Measurements from ENCODE around the gene HSPA4L. TPM values are rescaled to one million over a fixed set of nuclear protein-coding genes. Genes with fewer than 3 reads are reported as not detected.
A peak's percentile ranks its signal among the peaks of the same experiment; 100 is the strongest.

Gene HSPA4L
- under 1 TPM; 0.02 to 0.27 TPM for total RNA-seq

DNA sequence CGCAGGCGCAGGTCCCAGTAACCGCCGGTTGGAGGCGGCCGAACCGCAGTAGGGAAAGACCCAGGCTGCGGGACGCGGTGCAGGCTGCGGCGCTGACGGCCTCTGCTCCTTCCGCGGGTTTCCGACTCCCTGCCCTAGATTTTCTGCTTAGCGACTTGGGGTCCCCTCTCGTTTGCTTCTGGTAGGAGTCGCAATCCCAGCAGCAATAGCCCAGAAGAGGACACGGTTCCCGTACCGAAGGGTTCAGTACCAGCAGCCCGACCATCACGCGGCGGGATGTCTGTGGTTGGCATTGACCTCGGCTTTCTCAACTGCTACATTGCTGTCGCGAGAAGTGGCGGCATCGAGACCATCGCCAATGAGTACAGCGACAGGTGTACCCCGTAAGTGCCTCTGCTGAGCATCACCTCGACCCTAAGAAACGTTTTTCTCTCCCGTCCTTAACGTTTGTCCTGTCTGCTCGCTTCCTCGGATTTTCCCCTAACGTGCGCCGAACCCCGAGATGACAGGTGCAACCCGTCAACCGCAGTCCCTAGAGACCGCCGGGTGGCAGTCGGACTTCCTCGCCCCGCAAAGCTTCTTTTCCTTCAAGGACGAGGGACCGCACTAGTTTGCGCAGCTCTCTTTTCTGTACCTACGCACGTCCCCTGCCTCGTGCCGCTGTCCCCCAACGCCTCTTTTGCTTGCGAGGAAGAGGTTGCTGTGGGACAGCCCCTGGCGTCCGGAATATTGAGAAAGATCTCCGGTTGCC lies at the start of gene HSPA4L:
Gene HSPA4L (plus strand): TSS at position 48 of the 751 bp plus-strand sequence. CDS start 229 bp downstream, at position 277.
- Mint-ChIP-seq H3K36me3 (ENCODE audit: low read depth) (no peaks in the 10 kb centered on the region), H3K9me3 (no peaks in the 10 kb centered on the region), H3K4me1 (peaks cover 19% of the 10 kb centered on the region), H3K4me3 (peak within 1 kb of the TSS; percentile 78), H3K27me3 (peaks cover 69% of the 10 kb centered on the region), H3K27ac (peak within 1 kb of the TSS; percentile 74)
- ChIA-PET POLR2A (no interaction called here), CTCF (interaction anchor here (0.6 kb wide), 2 partner anchors 183 to 321 kb away, joined by 3 to 5 read pairs; no protein-coding TSS in a partner anchor)
- DNase-seq, result peak; percentile 41

DNA sequence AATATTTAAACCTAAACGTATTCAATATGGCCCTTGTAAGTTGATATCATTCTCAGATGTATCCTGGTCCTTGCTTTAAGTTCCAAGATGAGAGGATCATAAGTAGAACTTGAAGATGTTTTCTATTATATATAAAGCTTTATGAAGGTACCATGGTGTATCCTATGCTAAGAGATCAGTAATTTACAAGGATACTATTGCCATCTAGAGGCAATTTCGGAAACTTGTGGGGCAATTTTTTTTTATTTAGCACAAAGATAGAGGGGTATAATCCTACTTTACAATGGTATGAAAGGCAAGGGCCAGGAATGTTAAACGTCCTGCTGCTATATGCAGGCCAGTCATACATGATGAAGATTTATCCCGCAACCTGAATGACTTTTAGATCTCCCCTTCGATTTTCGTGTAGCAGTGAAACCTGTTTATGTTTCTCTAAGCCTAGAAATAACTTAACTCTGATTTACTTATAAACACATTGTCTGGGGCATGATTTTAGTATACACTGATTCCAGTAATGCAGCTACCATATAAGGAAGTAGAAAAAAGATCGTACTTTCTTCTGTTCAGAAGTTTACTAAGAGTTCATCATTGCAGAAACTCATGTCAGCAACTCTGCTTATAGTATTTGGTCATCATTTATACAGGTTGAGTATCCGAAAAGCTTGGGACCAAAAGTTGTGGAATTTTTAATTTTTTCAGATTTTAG lies 49.3 kb upstream of the HSPA4L start:
- Mint-ChIP-seq H3K36me3 (ENCODE audit: low read depth) (no peaks in the 10 kb centered on the region), H3K4me1 (no peaks in the 10 kb centered on the region), H3K4me3 (no peak overlapping the region), H3K27me3 (peaks cover 3% of the 10 kb centered on the region), H3K27ac (no peak overlapping the region), H3K9me3 (no peaks in the 10 kb centered on the region)
- POLR2A ChIA-PET, result no interaction called here
- no peak for DNase-seq
- CTCF ChIA-PET, result no interaction called here

DNA sequence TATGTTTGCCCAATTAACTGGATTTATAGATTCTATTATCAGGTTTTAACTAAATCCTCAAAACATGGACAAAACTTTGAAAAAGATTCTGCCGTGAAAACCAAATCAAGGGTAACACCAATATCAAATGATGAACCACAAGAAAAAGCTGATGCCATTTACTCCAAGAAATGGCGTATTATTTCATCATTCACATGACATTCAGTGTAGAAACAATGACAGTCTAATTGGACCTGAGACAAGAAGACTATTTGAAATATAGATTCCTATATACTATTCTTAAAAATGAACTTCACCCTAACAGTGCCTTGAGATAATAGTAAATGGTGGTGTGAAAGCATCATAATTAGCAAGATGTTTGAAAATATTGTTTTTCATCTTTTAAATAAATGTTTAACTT lies 47.1 kb upstream of the HSPA4L start:
- H3K36me3 Mint-ChIP-seq (ENCODE audit: low read depth), result no peaks in the 10 kb centered on the region
- no peak for DNase-seq
- no peaks in the 10 kb centered on the region for H3K4me1 Mint-ChIP-seq
- H3K4me3 Mint-ChIP-seq, result no peak overlapping the region
- H3K27ac Mint-ChIP-seq, result no peak overlapping the region
- H3K9me3 Mint-ChIP-seq, result no peaks in the 10 kb centered on the region
- H3K27me3 Mint-ChIP-seq, result peaks cover 7% of the 10 kb centered on the region
- POLR2A ChIA-PET, result no interaction called here
- CTCF ChIA-PET, result no interaction called here

DNA sequence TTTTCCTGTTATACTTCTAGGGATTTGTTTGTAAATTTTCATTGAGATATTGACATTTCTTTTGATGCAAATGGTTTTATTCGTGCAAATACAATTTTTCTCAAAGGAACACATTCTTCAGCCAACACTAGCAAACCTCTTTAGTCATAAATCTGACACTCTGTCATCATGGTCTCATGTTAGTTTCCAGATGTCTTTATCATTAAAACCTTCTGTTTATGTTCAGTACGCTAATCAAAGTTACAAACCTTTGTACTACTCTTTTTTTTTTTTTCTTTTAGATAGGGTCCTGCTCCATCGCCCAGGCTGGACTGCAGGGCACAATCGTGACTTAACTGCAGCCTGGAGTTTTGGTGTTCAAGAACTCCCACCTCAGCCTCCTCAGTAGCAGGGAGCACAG lies 44.8 kb upstream of the HSPA4L start:
- POLR2A ChIA-PET, result no interaction called here
- H3K27ac Mint-ChIP-seq, result no peak overlapping the region
- CTCF ChIA-PET, result interaction anchor here (0.5 kb wide), 1 partner anchor 29 kb away, joined by 3 read pairs; no protein-coding TSS in a partner anchor
- no peaks in the 10 kb centered on the region for H3K9me3 Mint-ChIP-seq
- H3K4me1 Mint-ChIP-seq, result no peaks in the 10 kb centered on the region
- H3K27me3 Mint-ChIP-seq, result peaks cover 13% of the 10 kb centered on the region
- no peak overlapping the region for H3K4me3 Mint-ChIP-seq
- H3K36me3 Mint-ChIP-seq (ENCODE audit: low read depth), result no peaks in the 10 kb centered on the region
- DNase-seq, result no peak

DNA sequence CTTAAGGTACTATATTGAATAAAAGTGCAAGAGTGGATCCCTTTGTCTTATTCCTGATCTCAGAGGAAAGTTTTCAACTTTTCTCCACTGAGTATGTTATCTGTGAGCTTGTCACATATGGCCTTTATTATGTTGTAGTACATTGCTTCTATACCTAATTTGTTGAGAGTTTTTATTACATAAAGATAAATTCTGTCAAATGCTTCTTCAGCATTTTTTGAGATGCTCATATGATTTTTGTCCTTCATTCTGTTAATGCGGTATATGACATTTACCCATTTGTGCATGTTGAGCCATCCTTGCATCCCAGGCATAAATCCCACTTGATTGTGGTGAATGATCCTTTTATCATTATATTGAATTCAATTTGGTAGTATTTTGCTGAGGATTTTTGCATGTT lies 40.9 kb upstream of the HSPA4L start:
- Mint-ChIP-seq H3K36me3 (ENCODE audit: low read depth) (no peaks in the 10 kb centered on the region), H3K4me1 (no peaks in the 10 kb centered on the region), H3K27ac (no peak overlapping the region), H3K4me3 (no peak overlapping the region), H3K9me3 (no peaks in the 10 kb centered on the region), H3K27me3 (peaks cover 15% of the 10 kb centered on the region)
- DNase-seq, result no peak
- POLR2A ChIA-PET, result no interaction called here
- CTCF ChIA-PET, result no interaction called here

DNA sequence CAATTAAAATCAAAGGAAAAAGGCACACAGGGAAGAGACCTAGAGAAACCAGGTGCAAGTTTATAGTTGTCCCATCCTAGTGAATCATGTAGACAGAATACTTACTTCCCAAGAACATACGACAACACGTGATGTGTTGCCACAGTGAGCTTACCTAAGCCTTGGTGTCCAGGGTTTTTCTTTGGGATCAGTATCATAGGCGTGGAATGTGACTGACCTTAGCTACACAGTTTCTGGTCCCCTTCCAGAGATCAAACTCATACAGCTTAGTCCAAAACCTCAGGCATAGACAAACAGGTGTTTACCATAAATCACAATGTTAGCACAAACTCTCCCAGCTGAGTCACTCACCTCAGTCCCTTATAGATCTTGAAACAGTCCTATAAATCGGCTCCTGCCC lies 34.2 kb upstream of the HSPA4L start:
- peaks cover 10% of the 10 kb centered on the region for H3K27me3 Mint-ChIP-seq
- H3K4me1 Mint-ChIP-seq, result no peaks in the 10 kb centered on the region
- no peaks in the 10 kb centered on the region for H3K36me3 Mint-ChIP-seq (ENCODE audit: low read depth)
- peaks cover 6% of the 10 kb centered on the region for H3K9me3 Mint-ChIP-seq
- no peak for DNase-seq
- POLR2A ChIA-PET, result no interaction called here
- no peak overlapping the region for H3K4me3 Mint-ChIP-seq
- CTCF ChIA-PET, result no interaction called here
- no peak overlapping the region for H3K27ac Mint-ChIP-seq

DNA sequence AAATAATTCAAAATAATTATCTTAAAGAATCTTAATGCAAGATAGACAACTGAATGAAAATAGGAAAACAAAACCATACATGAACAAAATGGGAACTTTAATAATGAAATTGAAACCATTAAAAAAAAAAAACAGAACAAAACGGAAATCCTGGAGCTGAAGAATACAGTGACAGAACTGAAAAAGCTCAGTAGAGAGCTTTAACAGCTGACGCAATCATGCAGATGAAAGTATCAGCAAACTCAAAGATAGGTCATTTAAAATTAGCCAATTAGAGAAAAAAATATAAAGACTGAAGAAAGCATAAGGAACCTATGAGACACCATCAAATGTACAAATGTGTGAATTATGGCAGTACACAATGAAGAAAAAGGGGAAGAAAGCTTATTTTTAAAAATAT lies 33.2 kb upstream of the HSPA4L start:
- CTCF ChIA-PET, result no interaction called here
- peaks cover 14% of the 10 kb centered on the region for H3K27me3 Mint-ChIP-seq
- POLR2A ChIA-PET, result no interaction called here
- H3K4me1 Mint-ChIP-seq, result no peaks in the 10 kb centered on the region
- H3K9me3 Mint-ChIP-seq, result peaks cover 6% of the 10 kb centered on the region
- no peak overlapping the region for H3K4me3 Mint-ChIP-seq
- DNase-seq, result no peak
- H3K27ac Mint-ChIP-seq, result no peak overlapping the region
- H3K36me3 Mint-ChIP-seq (ENCODE audit: low read depth), result no peaks in the 10 kb centered on the region

DNA sequence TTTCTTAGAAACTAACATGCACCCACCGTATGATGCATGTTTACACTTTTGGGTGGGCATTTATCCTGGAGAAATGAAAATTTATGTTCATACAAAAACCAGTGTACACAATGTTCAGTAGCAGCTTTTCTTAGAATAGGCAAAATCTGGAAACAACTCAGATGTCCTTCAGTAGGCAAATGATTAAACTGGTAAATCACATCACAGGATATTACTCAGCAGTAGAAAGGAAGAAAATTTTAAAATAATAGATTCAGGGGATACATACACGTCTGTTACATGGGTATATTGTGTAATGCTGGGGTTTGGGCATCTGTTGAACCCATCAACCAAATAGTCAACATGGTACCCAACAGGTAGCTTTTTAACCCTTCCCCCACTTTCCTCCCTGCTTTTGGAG lies 25.2 kb upstream of the HSPA4L start:
- H3K27ac Mint-ChIP-seq, result no peak overlapping the region
- H3K27me3 Mint-ChIP-seq, result peaks cover 9% of the 10 kb centered on the region
- H3K9me3 Mint-ChIP-seq, result no peaks in the 10 kb centered on the region
- DNase-seq, result no peak
- ChIA-PET CTCF (no interaction called here), POLR2A (no interaction called here)
- H3K4me1 Mint-ChIP-seq, result no peaks in the 10 kb centered on the region
- no peak overlapping the region for H3K4me3 Mint-ChIP-seq
- H3K36me3 Mint-ChIP-seq (ENCODE audit: low read depth), result no peaks in the 10 kb centered on the region

DNA sequence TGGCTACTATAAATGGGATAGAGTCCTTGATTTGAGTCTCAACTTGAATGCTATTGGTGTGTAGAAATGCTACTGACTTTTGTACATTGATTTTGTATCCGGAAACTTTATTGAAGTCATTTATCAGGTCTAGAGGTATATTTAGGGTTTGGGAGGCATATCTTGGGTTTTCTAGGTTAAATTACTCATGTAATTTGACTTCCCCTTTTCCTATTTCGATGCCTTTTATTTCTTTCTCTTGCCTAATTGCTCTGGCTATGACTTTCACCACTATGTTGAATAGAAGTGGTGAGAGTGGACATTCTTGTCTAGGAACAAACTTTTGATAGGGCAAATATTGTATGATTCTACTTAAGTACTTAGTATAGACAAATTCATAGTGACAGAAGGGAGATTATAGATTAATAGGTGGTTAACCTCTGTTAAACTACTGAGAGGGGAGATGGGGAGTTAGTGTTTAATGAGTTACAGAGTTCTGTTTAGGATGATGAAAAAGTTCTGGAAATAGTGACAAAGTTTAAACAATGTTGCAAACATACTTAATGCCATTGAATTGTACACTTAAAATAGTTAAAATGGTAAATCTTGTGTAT lies 22.8 kb upstream of the HSPA4L start:
- CTCF ChIA-PET, result no interaction called here
- no peaks in the 10 kb centered on the region for H3K9me3 Mint-ChIP-seq
- no peaks in the 10 kb centered on the region for H3K36me3 Mint-ChIP-seq (ENCODE audit: low read depth)
- POLR2A ChIA-PET, result no interaction called here
- no peak for DNase-seq
- H3K4me3 Mint-ChIP-seq, result no peak overlapping the region
- peaks cover 4% of the 10 kb centered on the region for H3K27me3 Mint-ChIP-seq
- no peaks in the 10 kb centered on the region for H3K4me1 Mint-ChIP-seq
- H3K27ac Mint-ChIP-seq, result no peak overlapping the region

DNA sequence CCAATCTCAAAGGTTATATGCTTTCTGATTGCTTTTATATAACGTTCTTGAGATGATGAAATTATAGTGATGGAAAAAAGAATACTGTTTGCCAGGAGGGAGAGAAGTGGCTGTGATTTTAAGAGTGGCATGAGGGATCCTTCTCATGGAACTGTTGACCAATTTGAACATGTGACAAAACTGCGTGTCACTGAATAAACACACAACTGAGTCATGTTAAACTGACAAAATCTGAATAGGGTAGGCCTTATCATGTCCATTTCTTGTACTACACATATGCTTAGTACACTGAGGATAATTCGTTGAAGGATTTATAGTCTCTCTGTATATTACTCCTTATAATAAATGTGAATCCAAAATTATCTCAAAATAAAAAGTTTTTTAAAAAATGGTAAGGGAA lies 22.2 kb upstream of the HSPA4L start:
- Mint-ChIP-seq H3K4me3 (no peak overlapping the region), H3K4me1 (no peaks in the 10 kb centered on the region), H3K36me3 (ENCODE audit: low read depth) (no peaks in the 10 kb centered on the region), H3K27ac (no peak overlapping the region), H3K27me3 (peaks cover 4% of the 10 kb centered on the region), H3K9me3 (no peaks in the 10 kb centered on the region)
- ChIA-PET POLR2A (no interaction called here), CTCF (no interaction called here)
- no peak for DNase-seq

DNA sequence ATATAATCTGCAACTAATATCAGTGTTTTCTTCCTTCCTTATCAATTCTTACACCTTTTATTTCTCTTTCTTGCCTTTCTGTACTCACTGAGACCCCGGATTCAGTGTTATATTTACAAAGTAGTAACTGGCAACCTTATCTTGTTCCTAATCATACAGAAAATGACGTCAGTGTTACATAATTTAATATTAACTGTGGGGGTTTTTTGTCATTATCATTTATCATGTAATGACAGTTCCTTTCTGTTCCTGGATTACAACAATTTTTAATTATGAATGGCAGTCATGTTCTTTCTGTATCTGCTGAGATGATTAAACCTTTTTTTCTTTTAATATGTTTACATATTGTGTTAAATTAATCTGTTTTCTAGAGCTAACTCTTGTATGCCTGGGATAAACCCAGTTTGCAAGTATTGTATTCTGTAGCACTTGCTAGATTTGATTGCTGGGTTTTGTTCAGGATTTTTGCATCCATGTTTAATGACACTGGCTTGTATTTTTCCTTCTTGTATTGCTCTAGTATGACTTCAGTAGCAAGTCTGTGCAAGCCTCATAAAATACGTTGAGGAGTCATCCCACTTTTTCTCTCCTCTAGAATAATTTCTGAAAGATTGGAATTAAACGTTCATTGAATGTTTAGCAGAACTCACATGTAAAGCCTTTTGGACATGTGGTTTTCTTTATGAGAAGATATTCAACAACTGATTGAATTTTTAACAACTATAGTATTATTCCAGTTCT lies 10.4 kb upstream of the HSPA4L start:
- POLR2A ChIA-PET, result no interaction called here
- no peaks in the 10 kb centered on the region for H3K36me3 Mint-ChIP-seq (ENCODE audit: low read depth)

DNA sequence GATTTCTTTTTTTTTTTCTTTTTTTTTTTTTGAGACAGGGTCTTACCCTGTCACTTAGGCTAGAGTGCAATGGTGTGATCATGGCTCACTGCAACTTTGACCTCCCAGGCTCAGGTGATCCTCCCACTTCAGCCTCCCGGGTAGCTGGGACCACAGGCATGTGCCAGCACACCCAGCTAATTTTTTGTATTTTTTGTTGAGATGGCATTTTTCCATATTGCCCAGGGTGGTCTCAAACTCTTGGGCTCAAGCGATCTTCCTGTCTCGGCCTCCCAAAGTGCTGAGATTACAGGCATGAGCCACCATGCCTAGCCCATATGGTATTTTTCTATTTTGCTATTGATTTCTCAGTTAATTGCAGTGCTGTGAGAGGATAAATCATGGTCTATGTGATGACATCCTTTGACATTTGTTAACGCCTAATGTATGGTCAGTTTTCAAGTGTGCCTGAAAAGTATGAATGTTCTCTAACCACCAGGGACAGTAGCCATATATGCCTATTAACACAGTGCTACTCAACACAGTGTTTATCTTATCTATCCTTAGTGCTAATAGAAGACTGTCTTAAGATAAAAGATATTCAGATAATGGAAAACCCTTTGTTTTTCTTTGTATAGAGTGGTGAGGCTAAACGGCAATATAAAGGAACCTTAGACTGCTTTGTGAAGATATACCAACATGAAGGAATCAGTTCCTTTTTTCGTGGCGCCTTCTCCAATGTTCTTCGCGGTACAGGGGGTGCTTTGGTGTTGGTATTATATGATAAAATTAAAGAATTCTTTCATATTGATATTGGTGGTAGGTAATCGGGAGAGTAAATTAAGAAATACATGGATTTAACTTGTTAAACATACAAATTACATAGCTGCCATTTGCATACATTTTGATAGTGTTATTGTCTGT lies 9.1 kb upstream of the HSPA4L start:
- H3K9me3 Mint-ChIP-seq, result no peaks in the 10 kb centered on the region
- H3K36me3 Mint-ChIP-seq (ENCODE audit: low read depth), result no peaks in the 10 kb centered on the region
- DNase-seq, result no peak
- H3K4me1 Mint-ChIP-seq, result no peaks in the 10 kb centered on the region
- POLR2A ChIA-PET, result no interaction called here
- peaks cover 37% of the 10 kb centered on the region for H3K27me3 Mint-ChIP-seq
- CTCF ChIA-PET, result no interaction called here
- no peak overlapping the region for H3K4me3 Mint-ChIP-seq
- no peak overlapping the region for H3K27ac Mint-ChIP-seq

More for the DNA sequence above, 10.4 kb upstream of the HSPA4L start:
- Mint-ChIP-seq H3K27ac (no peak overlapping the region), H3K27me3 (peaks cover 28% of the 10 kb centered on the region), H3K4me1 (no peaks in the 10 kb centered on the region), H3K9me3 (no peaks in the 10 kb centered on the region), H3K4me3 (no peak overlapping the region)
- CTCF ChIA-PET, result no interaction called here
- no peak for DNase-seq

All from activated CD4-positive, alpha-beta T cell treated with anti-CD3 and anti-CD28 coated beads, Interleukin-2, amount 10 ng/mL, durations not matched to agents 7 days and 5 days (primary cell).